Stomach (tissue), 9 donors: ENCODE measurements around the gene SLC22A12. TPM values are rescaled to one million over a fixed set of nuclear protein-coding genes. Genes with fewer than 3 reads are reported as not detected.

Experiments used
- DNase-seq, 2 donors: peaks; one replicate each; pipeline versions ENCODE4 v3.0.0 to v3.0.0-alpha.2; 2013 to 2019
- H3K27ac ChIP-seq, 5 donors: fragments of 200-600 bp in 4 of 5; sonication (generic) in 4 of 5; one replicate each; pipeline ENCODE4 v1.5.1; 2013 to 2019; ENCODE audit warnings: mild to moderate bottlenecking in 1 of 5, moderate library complexity in 1 of 5
- H3K27me3 ChIP-seq, 3 donors: fragments of 200-600 bp; sonication (generic); one replicate each; pipeline ENCODE4 v1.5.1; 2017 to 2019; ENCODE audit warnings: mixed run types in 1 of 3
- H3K36me3 ChIP-seq, 4 donors: fragments of 200-600 bp; sonication (generic); 1 replicate in 3 of 4; 2 replicates in 1 of 4; pipeline ENCODE4 v1.5.1; 2016 to 2019
- H3K4me1 ChIP-seq, 4 donors: fragments of 200-600 bp; sonication (generic); one replicate each; pipeline ENCODE4 v1.5.1; 2016 to 2019
- H3K4me3 ChIP-seq, 4 donors: fragments of 200-600 bp; sonication (generic) in 3 of 4; one replicate each; pipeline ENCODE4 v1.5.1; 2016 to 2019; ENCODE audit warnings: mild to moderate bottlenecking in 1 of 4
- H3K9me3 ChIP-seq, 4 donors: fragments of 200-600 bp; sonication (generic); one replicate each; pipeline ENCODE4 v1.5.1; 2016 to 2019
- EP300 ChIP-seq: sonication (generic); formaldehyde crosslinking; IDR thresholded peaks from one replicate; pipeline ENCODE4 v1.6.1; 2017; ENCODE audit warnings: antibody characterized with exemption
- POLR2A ChIP-seq, 4 donors: fragments of 450-650 bp; IDR thresholded peaks; one replicate each; pipeline ENCODE4 v1.6.1; 2016; ENCODE audit warnings: antibody characterized with exemption in 4 of 4, control low read depth in 2 of 4, mild to moderate bottlenecking in 1 of 4, moderate library complexity in 1 of 4
- POLR2AphosphoS5 ChIP-seq, 3 donors: sonication (generic); formaldehyde crosslinking; IDR thresholded peaks; one replicate each; pipeline ENCODE4 v1.6.1; 2016; ENCODE audit warnings: antibody characterized with exemption in 3 of 3
- WGBS, 5 donors: extraction: QIAGEN DNeasy Blood & Tissue Kit in 3 of 5; methylation state at CpG; one replicate each; pipeline versions ENCODE4 v1.1.5 to v1.1.7; 2013 to 2018; 5-methylcytosine and 5-hydroxymethylcytosine counted together
- intact Hi-C: fragments of 100-400 bp; cut with DNase I; formaldehyde crosslinking; loops from one replicate; pipeline ENCODE4 v1.15.1; 2023; ENCODE audit warnings: low total_unique reads
- polyA plus RNA-seq, 3 donors: library from polyadenylated mRNA; stranded (reverse); fragments of 200-250 nt; gene quantifications; one replicate each; pipeline ENCODE4 v1.2.3, GENCODE V29; 2013
- total RNA-seq, 5 donors: library from RNA; depleted of rRNA; stranded (reverse); fragments of >200 nt; gene quantifications; one replicate each; pipeline versions ENCODE4 v1.1.0 to v1.2.3, GENCODE V29; 2014 to 2016
- TF ChIP-seq, protein P1 (sequence below), 7 experiments: fragments of 450-650 bp in 4 of 7; fragments of 200-600 bp in 3 of 7; sonication (generic) in 3 of 7; IDR thresholded peaks; one replicate each; pipeline ENCODE4 v1.5.1; 2016 to 2019; ENCODE audit warnings: antibody characterized with exemption in 7 of 7, control low read depth in 2 of 7, mild to moderate bottlenecking in 1 of 7
- donor health status: healthy with polysubstance abuse.
- donor health status: Bipolar disorder and iron deficiency.
- donor health status: healthy.

SLC22A12 gene
- total and polyA plus RNA-seq, 8 donors: not detected

DNA sequence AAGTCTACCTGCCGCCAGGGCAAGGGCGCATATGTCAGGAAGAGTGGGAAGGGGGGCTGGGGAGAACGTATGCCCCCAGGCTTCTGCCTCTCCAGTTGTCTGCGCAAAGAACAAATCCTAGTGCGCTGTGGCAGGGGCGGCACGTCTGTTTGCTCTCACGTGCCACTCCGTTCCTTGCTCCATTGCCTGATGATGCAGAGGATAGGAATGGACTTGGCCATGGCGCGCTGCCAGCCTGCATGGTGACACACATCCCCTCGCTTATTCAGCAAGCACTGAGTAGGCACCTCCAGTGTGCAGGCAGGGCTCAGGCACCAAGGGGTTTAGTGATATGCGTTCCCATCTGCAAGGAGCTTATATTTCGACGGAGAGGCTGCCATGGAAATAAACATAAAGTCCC lies 45.4 kb upstream of the SLC22A12 start:
- Histone ChIP-seq H3K4me1 (no peaks in the 10 kb centered on the region), H3K36me3 (no peaks in the 10 kb centered on the region), H3K9me3 (no peaks in the 10 kb centered on the region), H3K4me3 (no peak overlapping the region), H3K27ac (no peak overlapping the region), H3K27me3 (peaks cover 0 to 18% (median under 1%) of the 10 kb centered on the region in 3 donors)
- no peak for DNase-seq
- TF ChIP-seq EP300: no peak
- no peak for TF ChIP-seq POLR2A (IDR thresholded peaks at IDR 0.05)
- TF ChIP-seq POLR2AphosphoS5 (IDR thresholded peaks at IDR 0.05): no peak
- TF ChIP-seq, protein P1, sequence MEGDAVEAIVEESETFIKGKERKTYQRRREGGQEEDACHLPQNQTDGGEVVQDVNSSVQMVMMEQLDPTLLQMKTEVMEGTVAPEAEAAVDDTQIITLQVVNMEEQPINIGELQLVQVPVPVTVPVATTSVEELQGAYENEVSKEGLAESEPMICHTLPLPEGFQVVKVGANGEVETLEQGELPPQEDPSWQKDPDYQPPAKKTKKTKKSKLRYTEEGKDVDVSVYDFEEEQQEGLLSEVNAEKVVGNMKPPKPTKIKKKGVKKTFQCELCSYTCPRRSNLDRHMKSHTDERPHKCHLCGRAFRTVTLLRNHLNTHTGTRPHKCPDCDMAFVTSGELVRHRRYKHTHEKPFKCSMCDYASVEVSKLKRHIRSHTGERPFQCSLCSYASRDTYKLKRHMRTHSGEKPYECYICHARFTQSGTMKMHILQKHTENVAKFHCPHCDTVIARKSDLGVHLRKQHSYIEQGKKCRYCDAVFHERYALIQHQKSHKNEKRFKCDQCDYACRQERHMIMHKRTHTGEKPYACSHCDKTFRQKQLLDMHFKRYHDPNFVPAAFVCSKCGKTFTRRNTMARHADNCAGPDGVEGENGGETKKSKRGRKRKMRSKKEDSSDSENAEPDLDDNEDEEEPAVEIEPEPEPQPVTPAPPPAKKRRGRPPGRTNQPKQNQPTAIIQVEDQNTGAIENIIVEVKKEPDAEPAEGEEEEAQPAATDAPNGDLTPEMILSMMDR (IDR thresholded peaks at IDR 0.05): no peak
- WGBS, 5 donors: 84 to 90% (median 86%) methylated on average over 15 of the region's 15 CpGs
- intact Hi-C loops: no loop called here

DNA sequence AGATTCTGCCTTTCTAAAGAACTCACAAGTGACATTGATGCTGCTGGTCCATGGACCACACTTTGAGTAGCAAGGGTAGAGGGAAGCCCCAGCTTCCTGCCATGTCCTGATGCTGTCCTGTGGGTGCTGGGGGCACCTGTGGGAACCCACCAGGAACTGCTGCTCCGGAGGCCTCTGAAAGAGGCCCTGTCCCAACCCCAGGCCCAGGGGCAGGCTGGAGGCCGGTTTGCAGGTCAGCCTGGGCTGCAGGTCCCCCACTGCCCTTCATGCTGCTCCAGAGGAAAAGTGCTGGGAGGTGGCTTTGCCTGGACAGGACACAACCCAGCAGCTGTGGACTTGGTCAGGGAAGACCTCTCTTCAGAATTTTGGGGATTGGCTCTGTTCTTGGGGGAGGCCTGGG lies 44.8 kb upstream of the SLC22A12 start:
- H3K27ac ChIP-seq: no peak overlapping the region
- H3K27me3 ChIP-seq: peaks cover 0 to 12% (median 0%) of the 10 kb centered on the region in 3 donors
- no peak for TF ChIP-seq EP300
- TF ChIP-seq, protein P1 (IDR thresholded peaks at IDR 0.05): no peak
- TF ChIP-seq POLR2A (IDR thresholded peaks at IDR 0.05): no peak
- TF ChIP-seq POLR2AphosphoS5 (IDR thresholded peaks at IDR 0.05): no peak
- no peaks in the 10 kb centered on the region for H3K36me3 ChIP-seq
- no peak overlapping the region for H3K4me3 ChIP-seq
- H3K4me1 ChIP-seq: no peaks in the 10 kb centered on the region
- intact Hi-C loops: no loop called here
- no peaks in the 10 kb centered on the region for H3K9me3 ChIP-seq
- WGBS, 5 donors: 70 to 94% (median 88%) methylated on average over 2 of the region's 2 CpGs
- DNase-seq: no peak

DNA sequence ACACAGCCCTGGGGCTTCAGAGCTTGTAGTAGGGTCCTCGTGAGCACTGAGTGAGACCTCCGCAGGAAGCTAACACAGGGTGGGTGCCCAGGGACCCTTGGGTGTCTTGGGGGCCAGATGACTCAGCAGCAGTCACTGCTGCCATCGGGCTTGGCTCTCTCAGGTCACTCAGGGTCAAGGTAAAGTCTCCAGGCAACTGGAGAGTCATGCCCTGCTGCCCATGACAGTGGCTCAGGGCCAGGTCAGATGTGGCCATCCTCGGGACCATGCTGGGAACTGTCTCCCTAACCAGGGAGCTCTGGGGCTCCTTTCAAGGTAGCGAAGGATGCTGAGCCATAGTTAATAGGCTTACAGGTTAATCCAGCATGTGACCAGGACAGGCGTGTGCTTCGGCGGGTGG lies 44.4 kb upstream of the SLC22A12 start:
- H3K27ac ChIP-seq: no peak overlapping the region
- H3K27me3 ChIP-seq: peaks cover 0 to 8% (median 0%) of the 10 kb centered on the region in 3 donors
- H3K36me3 ChIP-seq: no peaks in the 10 kb centered on the region
- H3K4me1 ChIP-seq: no peaks in the 10 kb centered on the region
- H3K4me3 ChIP-seq: no peak overlapping the region
- intact Hi-C loops: no loop called here
- no peak for TF ChIP-seq POLR2AphosphoS5 (IDR thresholded peaks at IDR 0.05)
- no peak for TF ChIP-seq POLR2A (IDR thresholded peaks at IDR 0.05)
- TF ChIP-seq EP300: no peak
- TF ChIP-seq, protein P1 (IDR thresholded peaks at IDR 0.05): no peak
- H3K9me3 ChIP-seq: no peaks in the 10 kb centered on the region
- 83 to 92% (median 87%) methylated on average over 7 to 8 of the region's 8 CpGs for WGBS, 5 donors
- DNase-seq: no peak

DNA sequence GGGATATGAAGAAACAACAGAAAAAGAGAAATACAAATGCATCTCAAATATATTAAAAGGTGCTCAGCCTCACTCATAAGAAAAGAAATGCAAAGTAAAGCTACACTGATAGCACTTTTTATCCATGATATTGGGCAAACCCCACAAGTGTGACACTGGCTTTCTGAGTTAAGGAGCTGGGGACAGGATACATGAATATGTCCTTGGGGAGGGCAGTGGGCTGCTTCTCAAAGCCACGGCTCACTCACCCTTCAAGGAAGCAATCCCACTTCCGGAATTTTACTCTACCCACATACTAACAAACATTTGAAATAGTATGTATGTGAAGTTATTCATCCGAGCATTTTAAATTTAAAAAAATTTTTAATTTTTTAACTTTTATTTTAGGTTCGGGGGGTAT lies 41.1 kb upstream of the SLC22A12 start:
- DNase-seq: no peak

More for the DNA sequence above, 41.1 kb upstream of the SLC22A12 start:
- H3K27ac ChIP-seq: no peak overlapping the region
- no peaks in the 10 kb centered on the region for H3K9me3 ChIP-seq
- H3K27me3 ChIP-seq: peaks cover 0 to 5% (median 0%) of the 10 kb centered on the region in 3 donors
- no peak overlapping the region for H3K4me3 ChIP-seq
- WGBS, 5 donors: 72 to 83% (median 80%) methylated on average over 4 of the region's 4 CpGs
- intact Hi-C loops: no loop called here
- H3K36me3 ChIP-seq: no peaks in the 10 kb centered on the region
- TF ChIP-seq, protein P1 (IDR thresholded peaks at IDR 0.05): no peak
- TF ChIP-seq POLR2A (IDR thresholded peaks at IDR 0.05): no peak
- TF ChIP-seq EP300: no peak
- TF ChIP-seq POLR2AphosphoS5 (IDR thresholded peaks at IDR 0.05): no peak
- peaks cover 0 to 18% (median 12%) of the 10 kb centered on the region in 4 donors for H3K4me1 ChIP-seq
